HEK293 (cell line): Measurements from ENCODE around the gene HS3ST6.

ENCODE experiments used
- FEZF1 ChIP-seq: fragments of 450-650 bp; formaldehyde crosslinking; IDR thresholded peaks from 2 replicates; pipeline ENCODE4 v1.5.1; 2016; ENCODE audit warnings: missing biosample characterization, missing genetic modification characterization
- GLI4 ChIP-seq: fragments of 450-650 bp; formaldehyde crosslinking; IDR thresholded peaks from 2 replicates; pipeline ENCODE4 v1.5.1; 2016; ENCODE audit warnings: missing biosample characterization, missing genetic modification characterization
- KLF8 ChIP-seq: fragments of 450-650 bp; formaldehyde crosslinking; IDR thresholded peaks from 2 replicates; pipeline ENCODE4 v1.5.1; 2016; ENCODE audit warnings: missing biosample characterization, missing genetic modification characterization
- KLF9 ChIP-seq: fragments of 450-650 bp; formaldehyde crosslinking; IDR thresholded peaks from 2 replicates; pipeline ENCODE4 v1.5.1; 2016; ENCODE audit warnings: missing biosample characterization, missing genetic modification characterization, low read depth
- OSR2 ChIP-seq: fragments of 450-650 bp; formaldehyde crosslinking; IDR thresholded peaks from 2 replicates; pipeline ENCODE4 v1.5.1; 2016; ENCODE audit warnings: missing biosample characterization, missing genetic modification characterization
- PRDM1 ChIP-seq: fragments of 450-650 bp; formaldehyde crosslinking; IDR thresholded peaks from 2 replicates; pipeline ENCODE4; 2016; ENCODE audit warnings: missing biosample characterization, missing genetic modification characterization
- PRDM10 ChIP-seq: fragments of 450-650 bp; formaldehyde crosslinking; IDR thresholded peaks from 2 replicates; pipeline ENCODE4 v1.5.1; 2016; ENCODE audit warnings: missing biosample characterization, missing genetic modification characterization
- TRIM28 ChIP-seq: IDR thresholded peaks from 2 replicates; pipeline ENCODE4 v1.6.1; 2011; ENCODE audit warnings: low read length, control low read depth, borderline replicate concordance
- ZBTB8A ChIP-seq: fragments of 450-650 bp; formaldehyde crosslinking; IDR thresholded peaks from 2 replicates; pipeline ENCODE4 v1.5.1; 2016; ENCODE audit warnings: missing biosample characterization, missing genetic modification characterization
- ZNF10 ChIP-seq: fragments of 450-650 bp; formaldehyde crosslinking; IDR thresholded peaks from 2 replicates; pipeline ENCODE4 v1.5.1; 2017; ENCODE audit warnings: missing biosample characterization, missing genetic modification characterization
- ZNF155 ChIP-seq: fragments of 450-650 bp; formaldehyde crosslinking; IDR thresholded peaks from 2 replicates; pipeline ENCODE4 v1.5.1; 2016; ENCODE audit warnings: missing biosample characterization, missing genetic modification characterization
- ZNF16 ChIP-seq: fragments of 450-650 bp; formaldehyde crosslinking; IDR thresholded peaks from 2 replicates; pipeline ENCODE4 v1.5.1; 2016; ENCODE audit warnings: low read depth, missing biosample characterization, missing genetic modification characterization
- ZNF175 ChIP-seq: fragments of 450-650 bp; formaldehyde crosslinking; IDR thresholded peaks from 2 replicates; pipeline ENCODE4 v1.5.1; 2016; ENCODE audit warnings: missing biosample characterization, missing genetic modification characterization
- ZNF2 ChIP-seq: fragments of 450-650 bp; formaldehyde crosslinking; IDR thresholded peaks from 2 replicates; pipeline ENCODE4 v1.5.1; 2016; ENCODE audit warnings: missing biosample characterization, missing genetic modification characterization
- ZNF211 ChIP-seq: fragments of 450-650 bp; formaldehyde crosslinking; IDR thresholded peaks from 2 replicates; pipeline ENCODE4 v1.5.1; 2016; ENCODE audit warnings: low read depth, missing biosample characterization, missing genetic modification characterization
- ZNF23 ChIP-seq: fragments of 450-650 bp; formaldehyde crosslinking; IDR thresholded peaks from 2 replicates; pipeline ENCODE4 v1.5.1; 2016; ENCODE audit warnings: missing biosample characterization, missing genetic modification characterization, borderline replicate concordance
- ZNF24 ChIP-seq: fragments of 450-650 bp; formaldehyde crosslinking; IDR thresholded peaks from 2 replicates; pipeline ENCODE4 v1.5.1; 2016; ENCODE audit warnings: missing biosample characterization, missing genetic modification characterization
- ZNF324 ChIP-seq: fragments of 450-650 bp; formaldehyde crosslinking; IDR thresholded peaks from 2 replicates; pipeline ENCODE4 v1.5.1; 2016; ENCODE audit warnings: missing biosample characterization, missing genetic modification characterization
- ZNF394 ChIP-seq: fragments of 450-650 bp; formaldehyde crosslinking; IDR thresholded peaks from 2 replicates; pipeline ENCODE4 v1.5.1; 2016; ENCODE audit warnings: missing biosample characterization, missing genetic modification characterization, mild to moderate bottlenecking, moderate library complexity, borderline replicate concordance
- ZNF623 ChIP-seq: fragments of 450-650 bp; formaldehyde crosslinking; IDR thresholded peaks from 2 replicates; pipeline ENCODE4 v1.5.1; 2016; ENCODE audit warnings: missing biosample characterization, missing genetic modification characterization
- ZNF624 ChIP-seq: fragments of 450-650 bp; formaldehyde crosslinking; IDR thresholded peaks from 2 replicates; pipeline ENCODE4 v1.5.1; 2017; ENCODE audit warnings: missing biosample characterization, missing genetic modification characterization
- ZNF747 ChIP-seq: fragments of 450-650 bp; formaldehyde crosslinking; IDR thresholded peaks from 2 replicates; pipeline ENCODE4 v1.5.1; 2016; ENCODE audit warnings: missing biosample characterization, missing genetic modification characterization
- ZNF776 ChIP-seq: fragments of 450-650 bp; formaldehyde crosslinking; IDR thresholded peaks from 2 replicates; pipeline ENCODE4 v1.5.0; 2017; ENCODE audit warnings: missing biosample characterization, missing genetic modification characterization, borderline replicate concordance
- ZSCAN16 ChIP-seq: fragments of 450-650 bp; formaldehyde crosslinking; IDR thresholded peaks from 2 replicates; pipeline ENCODE4 v1.5.1; 2016; ENCODE audit warnings: missing biosample characterization, missing genetic modification characterization
- ZSCAN30 ChIP-seq: fragments of 450-650 bp; IDR thresholded peaks from 2 replicates; pipeline ENCODE4 v1.5.1; 2018; ENCODE audit warnings: missing biosample characterization, mild to moderate bottlenecking, missing genetic modification characterization, moderate library complexity
- TF ChIP-seq, protein P1 (sequence below): fragments of 450-650 bp; formaldehyde crosslinking; IDR thresholded peaks from 2 replicates; pipeline ENCODE4 v1.5.1; 2016; ENCODE audit warnings: missing biosample characterization, missing genetic modification characterization, borderline replicate concordance
- TF ChIP-seq, protein P2 (sequence below): fragments of 450-650 bp; formaldehyde crosslinking; IDR thresholded peaks from 2 replicates; pipeline ENCODE4 v1.5.1; 2016; ENCODE audit warnings: missing biosample characterization, missing genetic modification characterization
- TF ChIP-seq, protein P3 (sequence below): fragments of 450-650 bp; formaldehyde crosslinking; IDR thresholded peaks from 2 replicates; pipeline ENCODE4 v1.5.1; 2016; ENCODE audit warnings: missing biosample characterization, missing genetic modification characterization
- TF ChIP-seq, protein P4 (sequence below): fragments of 450-650 bp; formaldehyde crosslinking; IDR thresholded peaks from 2 replicates; pipeline ENCODE4; 2016; ENCODE audit warnings: missing biosample characterization, missing genetic modification characterization

The HS3ST6 gene

DNA sequence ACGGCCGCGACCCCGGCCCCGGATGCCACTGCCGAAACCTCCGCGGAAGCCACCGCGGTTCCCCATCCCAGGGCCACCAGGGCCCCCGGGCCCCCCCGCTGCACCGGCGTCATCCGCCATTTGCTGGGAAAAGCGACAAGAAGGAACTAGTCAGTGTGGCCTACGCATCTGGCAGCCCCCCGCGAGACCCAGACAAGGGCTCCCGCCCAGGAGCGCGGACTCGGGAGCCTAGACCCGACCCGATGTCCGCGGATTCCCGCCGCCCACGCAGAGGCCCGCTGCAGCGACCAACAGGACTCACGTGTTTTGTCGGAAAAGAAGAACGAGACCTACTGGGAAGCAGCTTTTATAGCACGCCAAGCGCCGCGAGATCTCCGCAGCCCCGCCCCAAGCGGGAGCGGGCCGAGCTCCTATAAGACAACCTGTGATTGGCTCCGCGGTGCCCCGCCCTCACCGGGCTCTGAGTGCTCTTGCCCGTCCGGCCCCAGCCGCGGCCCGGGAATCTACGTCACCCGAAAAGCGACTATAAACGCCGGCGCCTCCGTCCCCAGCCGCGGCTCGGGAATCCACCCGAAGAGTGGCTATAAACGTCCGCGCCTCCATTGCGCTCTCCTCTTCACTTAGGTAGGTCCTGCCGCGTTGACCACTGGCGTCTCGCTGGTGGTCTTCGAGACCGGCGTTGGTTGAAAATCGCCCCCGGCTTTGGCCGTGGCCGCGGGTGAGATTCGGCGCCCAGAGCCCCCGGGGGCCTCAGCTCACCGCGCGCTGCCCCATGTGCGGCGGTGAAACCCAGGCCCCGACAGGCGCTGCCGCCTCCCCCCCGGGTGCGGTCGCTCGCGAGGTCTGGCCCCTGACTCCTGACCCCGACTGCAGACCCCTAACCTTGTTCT is 46.5 kb upstream of the HS3ST6 start, which contains the start of gene RPS2 (continued):
- TF ChIP-seq ZNF211 = no peak
- no peak for TF ChIP-seq ZNF10 (tag by site-specific recombination)
- TF ChIP-seq ZNF623 = peak; percentile 24; the same call in 1 of the 2 replicates
- no peak for TF ChIP-seq TRIM28
- TF ChIP-seq PRDM1 (tag by site-specific recombination) = no peak
- TF ChIP-seq, protein P1, sequence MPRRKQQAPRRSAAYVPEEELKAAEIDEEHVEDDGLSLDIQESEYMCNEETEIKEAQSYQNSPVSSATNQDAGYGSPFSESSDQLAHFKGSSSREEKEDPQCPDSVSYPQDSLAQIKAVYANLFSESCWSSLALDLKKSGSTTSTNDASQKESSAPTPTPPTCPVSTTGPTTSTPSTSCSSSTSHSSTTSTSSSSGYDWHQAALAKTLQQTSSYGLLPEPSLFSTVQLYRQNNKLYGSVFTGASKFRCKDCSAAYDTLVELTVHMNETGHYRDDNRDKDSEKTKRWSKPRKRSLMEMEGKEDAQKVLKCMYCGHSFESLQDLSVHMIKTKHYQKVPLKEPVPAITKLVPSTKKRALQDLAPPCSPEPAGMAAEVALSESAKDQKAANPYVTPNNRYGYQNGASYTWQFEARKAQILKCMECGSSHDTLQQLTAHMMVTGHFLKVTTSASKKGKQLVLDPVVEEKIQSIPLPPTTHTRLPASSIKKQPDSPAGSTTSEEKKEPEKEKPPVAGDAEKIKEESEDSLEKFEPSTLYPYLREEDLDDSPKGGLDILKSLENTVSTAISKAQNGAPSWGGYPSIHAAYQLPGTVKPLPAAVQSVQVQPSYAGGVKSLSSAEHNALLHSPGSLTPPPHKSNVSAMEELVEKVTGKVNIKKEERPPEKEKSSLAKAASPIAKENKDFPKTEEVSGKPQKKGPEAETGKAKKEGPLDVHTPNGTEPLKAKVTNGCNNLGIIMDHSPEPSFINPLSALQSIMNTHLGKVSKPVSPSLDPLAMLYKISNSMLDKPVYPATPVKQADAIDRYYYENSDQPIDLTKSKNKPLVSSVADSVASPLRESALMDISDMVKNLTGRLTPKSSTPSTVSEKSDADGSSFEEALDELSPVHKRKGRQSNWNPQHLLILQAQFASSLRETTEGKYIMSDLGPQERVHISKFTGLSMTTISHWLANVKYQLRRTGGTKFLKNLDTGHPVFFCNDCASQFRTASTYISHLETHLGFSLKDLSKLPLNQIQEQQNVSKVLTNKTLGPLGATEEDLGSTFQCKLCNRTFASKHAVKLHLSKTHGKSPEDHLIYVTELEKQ (tag by site-specific recombination) = peak; percentile 59; the same call in 1 of the 2 replicates
- TF ChIP-seq, protein P2, sequence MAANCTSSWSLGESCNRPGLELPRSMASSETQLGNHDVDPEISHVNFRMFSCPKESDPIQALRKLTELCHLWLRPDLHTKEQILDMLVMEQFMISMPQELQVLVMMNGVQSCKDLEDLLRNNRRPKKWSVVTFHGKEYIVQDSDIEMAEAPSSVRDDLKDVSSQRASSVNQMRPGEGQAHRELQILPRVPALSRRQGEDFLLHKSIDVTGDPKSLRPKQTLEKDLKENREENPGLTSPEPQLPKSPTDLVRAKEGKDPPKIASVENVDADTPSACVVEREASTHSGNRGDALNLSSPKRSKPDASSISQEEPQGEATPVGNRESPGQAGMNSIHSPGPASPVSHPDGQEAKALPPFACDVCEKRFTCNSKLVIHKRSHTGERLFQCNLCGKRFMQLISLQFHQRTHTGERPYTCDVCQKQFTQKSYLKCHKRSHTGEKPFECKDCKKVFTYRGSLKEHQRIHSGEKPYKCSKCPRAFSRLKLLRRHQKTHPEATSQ (tag by site-specific recombination) = peak; percentile 82; the same call in 1 of the 2 replicates
- TF ChIP-seq ZSCAN30 (tag by site-specific recombination) = peak; percentile 94
- TF ChIP-seq ZBTB8A (tag by site-specific recombination) = peak; percentile 46; the same call in 1 of the 2 replicates
- TF ChIP-seq GLI4 (tag by site-specific recombination) = peak; percentile 64; the same call in 1 of the 2 replicates
- no peak; the same call in 1 of the 2 replicates for TF ChIP-seq ZNF776
- peak; percentile 69 for TF ChIP-seq KLF9 (tag by site-specific recombination)
- no peak for TF ChIP-seq ZSCAN16 (tag by site-specific recombination)
- peak; percentile 75 for TF ChIP-seq ZNF394 (tag by site-specific recombination)
- TF ChIP-seq FEZF1 (tag by site-specific recombination) = no peak
- peak; percentile 31; the same call in 1 of the 2 replicates for TF ChIP-seq OSR2 (tag by site-specific recombination)
- TF ChIP-seq, protein P3, sequence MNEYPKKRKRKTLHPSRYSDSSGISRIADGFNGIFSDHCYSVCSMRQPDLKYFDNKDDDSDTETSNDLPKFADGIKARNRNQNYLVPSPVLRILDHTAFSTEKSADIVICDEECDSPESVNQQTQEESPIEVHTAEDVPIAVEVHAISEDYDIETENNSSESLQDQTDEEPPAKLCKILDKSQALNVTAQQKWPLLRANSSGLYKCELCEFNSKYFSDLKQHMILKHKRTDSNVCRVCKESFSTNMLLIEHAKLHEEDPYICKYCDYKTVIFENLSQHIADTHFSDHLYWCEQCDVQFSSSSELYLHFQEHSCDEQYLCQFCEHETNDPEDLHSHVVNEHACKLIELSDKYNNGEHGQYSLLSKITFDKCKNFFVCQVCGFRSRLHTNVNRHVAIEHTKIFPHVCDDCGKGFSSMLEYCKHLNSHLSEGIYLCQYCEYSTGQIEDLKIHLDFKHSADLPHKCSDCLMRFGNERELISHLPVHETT (tag by site-specific recombination) = peak; percentile 71
- TF ChIP-seq ZNF16 (tag by site-specific recombination) = no peak
- no peak for TF ChIP-seq ZNF624 (tag by site-specific recombination)
- 0 out of 2 replicates have a peak, but pooled peaks have one; percentile 42 for TF ChIP-seq ZNF324 (tag by site-specific recombination)
- TF ChIP-seq, protein P4, sequence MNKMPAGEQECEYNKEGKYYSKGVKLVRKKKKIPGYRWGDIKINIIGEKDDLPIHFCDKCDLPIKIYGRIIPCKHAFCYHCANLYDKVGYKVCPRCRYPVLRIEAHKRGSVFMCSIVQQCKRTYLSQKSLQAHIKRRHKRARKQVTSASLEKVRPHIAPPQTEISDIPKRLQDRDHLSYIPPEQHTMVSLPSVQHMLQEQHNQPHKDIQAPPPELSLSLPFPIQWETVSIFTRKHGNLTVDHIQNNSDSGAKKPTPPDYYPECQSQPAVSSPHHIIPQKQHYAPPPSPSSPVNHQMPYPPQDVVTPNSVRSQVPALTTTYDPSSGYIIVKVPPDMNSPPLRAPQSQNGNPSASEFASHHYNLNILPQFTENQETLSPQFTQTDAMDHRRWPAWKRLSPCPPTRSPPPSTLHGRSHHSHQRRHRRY = 0 out of 2 replicates have a peak, but pooled peaks have one; percentile 43
- TF ChIP-seq ZNF175 (tag by site-specific recombination) = no peak
- TF ChIP-seq PRDM10 (tag by site-specific recombination) = 0 out of 2 replicates have a peak, but pooled peaks have one; percentile 9
- TF ChIP-seq ZNF24 (tag by site-specific recombination) = 0 out of 2 replicates have a peak, but pooled peaks have one; percentile 45
- peak; percentile 88 for TF ChIP-seq KLF8 (tag by site-specific recombination)
- no peak for TF ChIP-seq ZNF747 (tag by site-specific recombination)
- TF ChIP-seq ZNF2 = peak; percentile 78; the same call in 1 of the 2 replicates
- no peak for TF ChIP-seq ZNF155 (tag by site-specific recombination)
- no peak for TF ChIP-seq ZNF23 (tag by site-specific recombination)
